Immature natural killer cell (primary cell): ENCODE results near the gene TRIM2. TPM values are rescaled to one million over a fixed set of nuclear protein-coding genes. Genes with fewer than 3 reads are reported as not detected.

Experiments
- DNase-seq, 3 donors: peaks; one replicate each; pipeline ENCODE4 v3.0.0; 2022; ENCODE audit warnings: mixed read lengths in 1 of 3
- H3K27ac Mint-ChIP-seq, 6 donors: one replicate each; pipeline ENCODE4 v1.8.0; 2020; ENCODE audit warnings: mixed read lengths in 6 of 6, mild to moderate bottlenecking in 5 of 6, inconsistent platforms in 4 of 6, moderate library complexity in 3 of 6
- H3K27me3 Mint-ChIP-seq, 3 donors: one replicate each; pipeline ENCODE4 v1.8.0; 2020 to 2021; ENCODE audit warnings: low read depth in 3 of 3, mild to moderate bottlenecking in 3 of 3, mixed read lengths in 3 of 3, moderate library complexity in 3 of 3, inconsistent platforms in 1 of 3
- H3K36me3 Mint-ChIP-seq, 3 donors: one replicate each; pipeline ENCODE4 v1.8.0; 2020; ENCODE audit warnings: mixed read lengths in 3 of 3, inconsistent platforms in 2 of 3, mild to moderate bottlenecking in 2 of 3
- H3K4me1 Mint-ChIP-seq, 2 donors: one replicate each; pipeline ENCODE4 v1.8.0; 2020; ENCODE audit warnings: inconsistent platforms in 2 of 2, mild to moderate bottlenecking in 2 of 2, mixed read lengths in 2 of 2, moderate library complexity in 1 of 2
- H3K4me3 Mint-ChIP-seq, 5 donors: one replicate each; pipeline ENCODE4 v1.8.0; 2020; ENCODE audit warnings: mild to moderate bottlenecking in 5 of 5, mixed read lengths in 5 of 5, inconsistent platforms in 3 of 5, moderate library complexity in 3 of 5
- H3K9me3 Mint-ChIP-seq, 6 donors: one replicate each; pipeline ENCODE4 v1.8.0; 2020; ENCODE audit warnings: mild to moderate bottlenecking in 6 of 6, mixed read lengths in 6 of 6, inconsistent platforms in 4 of 6, moderate library complexity in 3 of 6
- polyA plus RNA-seq, 3 donors: library from polyadenylated mRNA; unstranded; fragments of 300-500 nt; fragmentation: Illumina TruSeq; gene quantifications; one replicate each; pipeline ENCODE4 v1.2.3, GENCODE V29; 2021

The TRIM2 gene
- polyA plus RNA-seq, 3 donors from 2014 or later: 0.51 TPM; not detected in 2

DNA sequence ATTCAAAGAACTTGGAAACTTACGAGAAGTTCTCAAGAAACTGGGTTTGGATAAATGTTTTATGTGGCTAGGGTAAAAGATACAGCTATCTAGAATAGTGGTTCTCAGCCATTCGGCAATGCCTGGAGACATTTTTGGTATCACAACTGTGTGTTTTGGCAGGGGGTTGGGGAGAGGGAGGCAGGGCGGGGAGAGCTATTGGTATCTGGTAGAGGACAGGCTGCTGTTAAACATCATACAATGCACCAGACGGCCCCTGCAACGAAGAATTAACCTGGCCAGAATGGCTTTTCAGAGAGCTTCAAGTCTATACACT is 89.5 kb downstream of the TRIM2 start:
- Mint-ChIP-seq H3K4me1 (no peaks in the 10 kb centered on the region), H3K4me3 (no peak overlapping the region), H3K27ac (no peak overlapping the region), H3K36me3 (no peaks in the 10 kb centered on the region), H3K9me3 (no peaks in the 10 kb centered on the region), H3K27me3 (peaks cover 0 to 3% (median 3%) of the 10 kb centered on the region in 3 donors)
- no peak for DNase-seq

DNA sequence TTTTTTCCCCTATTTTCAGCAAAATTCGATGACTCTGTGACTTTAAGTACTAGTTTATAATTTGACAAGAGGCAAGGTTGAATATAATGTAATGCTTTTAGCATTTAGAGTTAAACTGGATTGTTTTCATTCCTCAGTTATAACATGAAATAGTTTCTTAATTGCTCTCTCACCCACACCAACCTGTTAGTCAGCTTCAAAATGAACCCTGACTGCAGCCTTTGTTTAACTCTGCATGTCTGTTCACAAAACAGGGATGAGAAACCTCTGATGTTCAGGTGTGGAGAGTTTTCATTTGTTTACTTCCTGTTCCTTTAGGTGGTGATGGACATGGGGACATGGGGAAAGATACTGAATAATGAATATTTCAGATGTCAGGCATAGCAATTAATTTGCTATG is 90.4 kb downstream of the TRIM2 start:
- Mint-ChIP-seq H3K27ac (no peak overlapping the region), H3K4me3 (no peak overlapping the region), H3K9me3 (no peaks in the 10 kb centered on the region), H3K36me3 (no peaks in the 10 kb centered on the region), H3K27me3 (peaks cover 0 to 3% (median 3%) of the 10 kb centered on the region in 3 donors), H3K4me1 (no peaks in the 10 kb centered on the region)
- DNase-seq: no peak

- no peak overlapping the region for H3K27ac Mint-ChIP-seq
- no peak overlapping the region for H3K4me3 Mint-ChIP-seq
Observed at GRCh38 chr4:153295131-153295755, 91.0 kb downstream of the TRIM2 start.

DNA sequence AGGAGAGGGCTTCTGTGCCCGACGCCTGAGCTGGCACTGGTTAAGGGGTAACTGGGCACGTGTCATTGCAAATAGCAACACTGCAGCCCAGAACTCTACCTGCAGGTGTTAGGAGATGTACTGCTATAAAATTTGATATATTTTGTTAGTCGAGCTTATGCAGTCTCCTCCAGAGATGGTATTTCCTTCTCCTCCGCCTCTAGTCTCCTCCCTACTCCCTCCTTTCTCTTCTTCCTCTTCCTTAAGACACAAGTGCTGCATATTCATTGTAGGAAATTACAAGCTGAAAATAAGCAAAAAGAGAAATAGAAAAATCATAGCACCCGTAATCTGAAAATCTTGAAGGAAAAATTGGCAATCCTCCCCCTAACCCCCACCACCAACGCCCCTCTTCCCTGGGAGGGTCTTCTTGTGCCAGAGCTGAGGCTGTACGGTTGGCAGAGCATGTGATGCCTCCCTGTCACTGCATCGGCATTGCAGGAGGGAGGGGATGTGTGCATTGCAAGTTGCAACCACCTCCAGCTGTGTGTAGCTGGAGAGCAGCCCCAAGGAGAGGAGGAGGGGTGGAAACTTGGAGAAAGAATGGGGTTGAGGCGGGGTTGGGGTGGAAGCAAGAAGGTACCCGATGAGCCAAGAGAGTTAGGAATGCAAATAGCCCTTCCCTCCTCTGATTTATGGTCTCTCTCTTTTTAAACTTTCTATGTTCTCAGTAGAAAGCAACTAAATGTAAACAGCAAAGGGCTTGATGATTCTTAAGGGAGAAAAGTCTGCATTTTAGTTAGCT is 92.0 kb downstream of the TRIM2 start:
- H3K9me3 Mint-ChIP-seq: no peaks in the 10 kb centered on the region
- DNase-seq: no peak
- H3K4me3 Mint-ChIP-seq: no peak overlapping the region
- peaks cover 0 to 5% (median 3%) of the 10 kb centered on the region in 3 donors for H3K27me3 Mint-ChIP-seq
- no peak overlapping the region for H3K27ac Mint-ChIP-seq
- no peaks in the 10 kb centered on the region for H3K4me1 Mint-ChIP-seq
- H3K36me3 Mint-ChIP-seq: no peaks in the 10 kb centered on the region

More at GRCh38 chr4:153295131-153295755, 91.0 kb downstream of the TRIM2 start:
- no peak for DNase-seq
- no peaks in the 10 kb centered on the region for H3K9me3 Mint-ChIP-seq
- H3K36me3 Mint-ChIP-seq: no peaks in the 10 kb centered on the region
- peaks cover 0 to 4% (median 3%) of the 10 kb centered on the region in 3 donors for H3K27me3 Mint-ChIP-seq
- H3K4me1 Mint-ChIP-seq: no peaks in the 10 kb centered on the region

DNA sequence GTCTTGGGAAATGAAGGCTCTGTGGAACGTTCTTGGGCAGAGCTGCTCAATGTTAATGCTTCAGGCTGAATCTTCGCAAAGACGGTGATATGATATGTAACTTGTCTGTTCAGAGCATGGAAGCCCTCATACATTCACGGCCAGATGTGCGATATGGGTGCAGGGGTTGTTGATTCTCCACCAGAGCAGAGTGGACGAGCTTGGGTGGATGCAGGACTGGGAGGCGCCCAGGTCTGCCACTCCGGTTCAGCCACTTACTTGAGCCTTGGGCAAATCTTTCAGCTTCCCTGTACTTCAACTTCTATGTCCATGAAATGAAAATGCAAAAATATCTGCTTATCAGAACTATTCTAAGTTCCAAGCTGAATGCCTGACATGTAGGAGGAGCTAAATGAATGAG is 92.9 kb downstream of the TRIM2 start:
- Mint-ChIP-seq H3K27ac (no peak overlapping the region), H3K4me1 (no peaks in the 10 kb centered on the region), H3K27me3 (peaks cover 0 to 5% (median 3%) of the 10 kb centered on the region in 3 donors), H3K4me3 (no peak overlapping the region), H3K9me3 (no peaks in the 10 kb centered on the region), H3K36me3 (peaks cover 0 to 2% (median 0%) of the 10 kb centered on the region in 3 donors)
- DNase-seq: no peak

GRCh38 chr4:153310793-153311192 is 106.5 kb downstream of the TRIM2 start:
- H3K36me3 Mint-ChIP-seq: no peaks in the 10 kb centered on the region
- H3K4me3 Mint-ChIP-seq: no peak overlapping the region
- H3K27me3 Mint-ChIP-seq: peaks cover 0 to 3% (median 2%) of the 10 kb centered on the region in 3 donors
- H3K9me3 Mint-ChIP-seq: no peaks in the 10 kb centered on the region
- no peak overlapping the region for H3K27ac Mint-ChIP-seq
- DNase-seq: no peak
- no peaks in the 10 kb centered on the region for H3K4me1 Mint-ChIP-seq

DNA sequence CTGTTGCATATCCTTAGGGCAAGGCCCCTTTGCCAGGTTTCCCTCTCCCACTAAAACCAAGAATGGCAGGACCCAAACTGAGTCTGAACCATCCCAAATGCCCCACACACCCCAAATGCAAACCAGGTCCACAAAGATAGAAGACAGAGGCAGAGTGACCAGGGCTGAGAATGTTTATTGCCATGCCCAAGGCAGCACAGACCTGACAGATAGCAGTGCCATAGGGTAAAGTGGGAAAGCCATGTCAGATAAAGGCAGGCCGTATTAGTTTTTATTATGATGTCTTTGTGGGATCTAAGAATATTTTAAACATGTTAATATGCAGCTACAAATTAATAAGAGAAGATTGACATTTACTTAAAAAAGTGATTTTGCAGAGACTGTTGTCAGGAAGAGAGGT is 110.7 kb downstream of the TRIM2 start:
- H3K27ac Mint-ChIP-seq: no peak overlapping the region
- H3K36me3 Mint-ChIP-seq: no peaks in the 10 kb centered on the region
- H3K27me3 Mint-ChIP-seq: peaks cover 0 to 2% (median 0%) of the 10 kb centered on the region in 3 donors
- no peak for DNase-seq
- H3K4me1 Mint-ChIP-seq: no peaks in the 10 kb centered on the region
- no peaks in the 10 kb centered on the region for H3K9me3 Mint-ChIP-seq
- no peak overlapping the region for H3K4me3 Mint-ChIP-seq

DNA sequence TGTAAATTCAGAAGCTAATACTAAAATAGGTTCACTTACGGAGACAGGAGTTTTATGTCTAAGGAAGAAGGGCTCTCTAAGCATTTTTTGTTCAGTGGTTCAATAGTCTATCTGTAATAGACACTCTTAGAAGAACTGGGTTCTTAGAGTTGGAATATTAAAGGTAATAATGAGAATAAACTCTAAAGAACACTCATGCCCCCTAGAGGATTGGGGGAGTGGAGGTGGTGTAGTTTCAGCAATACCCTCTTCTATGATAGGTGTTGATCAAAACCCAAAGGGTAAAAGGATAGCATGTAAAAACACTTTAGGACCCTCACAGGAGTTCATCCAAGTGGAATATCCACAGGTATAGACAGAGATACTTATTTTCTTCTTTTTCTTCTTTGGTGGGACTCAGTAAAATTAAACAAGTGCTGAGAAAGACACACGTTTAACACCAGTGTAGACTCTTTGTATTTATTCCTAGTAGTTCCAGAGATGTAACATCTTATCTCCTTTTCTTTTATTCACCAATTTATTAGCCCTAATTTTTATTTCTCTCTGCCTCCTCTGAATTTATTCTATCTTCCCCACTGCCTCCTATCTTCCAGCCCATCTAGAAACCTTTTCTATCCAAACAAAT is 114.6 kb downstream of the TRIM2 start:
- H3K4me1 Mint-ChIP-seq: no peaks in the 10 kb centered on the region
- peaks cover 0 to 7% (median 0%) of the 10 kb centered on the region in 3 donors for H3K27me3 Mint-ChIP-seq
- H3K4me3 Mint-ChIP-seq: no peak overlapping the region
- no peak for DNase-seq
- H3K36me3 Mint-ChIP-seq: no peaks in the 10 kb centered on the region
- H3K27ac Mint-ChIP-seq: no peak overlapping the region
- no peaks in the 10 kb centered on the region for H3K9me3 Mint-ChIP-seq

DNA sequence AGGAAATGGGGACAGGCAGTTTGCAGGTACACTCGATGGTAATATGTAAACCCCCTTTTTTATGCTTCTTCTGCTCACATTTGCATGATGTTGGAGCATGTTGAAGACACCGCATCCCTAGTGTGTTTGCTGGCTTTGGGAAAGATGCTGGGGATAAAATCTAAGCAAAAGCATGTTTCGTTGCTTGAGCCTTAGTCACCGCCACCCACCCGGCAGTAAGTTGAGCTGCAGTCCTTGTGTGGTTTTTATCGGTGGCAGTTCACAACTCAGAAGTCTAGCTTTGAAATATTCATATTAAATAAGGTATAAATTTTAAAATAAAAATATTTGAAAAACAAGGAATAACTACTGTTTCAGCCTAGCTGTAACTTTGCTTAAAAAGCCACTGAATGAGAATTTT is 118.5 kb downstream of the TRIM2 start:
- Mint-ChIP-seq H3K27me3 (peaks cover 0 to 14% (median 2%) of the 10 kb centered on the region in 3 donors), H3K27ac (no peak overlapping the region), H3K36me3 (no peaks in the 10 kb centered on the region), H3K9me3 (no peaks in the 10 kb centered on the region), H3K4me3 (no peak overlapping the region), H3K4me1 (peaks cover 0 to 2% of the 10 kb centered on the region in 2 donors)
- no peak for DNase-seq

DNA sequence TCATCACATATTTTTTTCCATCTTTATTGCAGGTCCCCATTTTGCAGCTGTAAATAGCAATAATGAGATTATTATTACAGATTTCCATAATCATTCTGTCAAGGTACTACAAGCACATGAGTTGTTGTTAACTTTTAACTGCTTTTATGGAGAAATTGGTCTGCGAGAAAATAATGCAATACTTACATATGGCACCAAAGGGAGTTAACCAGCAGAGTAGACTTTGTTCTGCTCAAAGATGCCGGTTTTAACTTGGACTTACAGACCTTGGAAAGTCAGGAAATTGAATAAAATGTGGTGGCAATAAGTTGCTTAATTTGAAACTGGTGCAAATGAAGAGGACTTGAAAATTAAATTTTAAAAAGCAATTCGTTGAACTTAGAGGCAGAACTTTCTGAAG is 119.8 kb downstream of the TRIM2 start:
- Mint-ChIP-seq H3K4me3 (no peak overlapping the region), H3K27me3 (peaks cover 0 to 15% (median 2%) of the 10 kb centered on the region in 3 donors), H3K4me1 (peaks cover 0 to 2% of the 10 kb centered on the region in 2 donors), H3K9me3 (no peaks in the 10 kb centered on the region), H3K36me3 (no peaks in the 10 kb centered on the region), H3K27ac (no peak overlapping the region)
- no peak for DNase-seq

GRCh38 chr4:153325558-153325957 is 121.3 kb downstream of the TRIM2 start:
- peaks cover 0 to 13% (median 2%) of the 10 kb centered on the region in 3 donors for H3K27me3 Mint-ChIP-seq
- no peak overlapping the region for H3K27ac Mint-ChIP-seq
- H3K4me1 Mint-ChIP-seq: peaks cover 0 to 2% of the 10 kb centered on the region in 2 donors
- H3K36me3 Mint-ChIP-seq: peaks cover 0 to 3% (median 0%) of the 10 kb centered on the region in 3 donors
- no peaks in the 10 kb centered on the region for H3K9me3 Mint-ChIP-seq
- no peak overlapping the region for H3K4me3 Mint-ChIP-seq
- no peak for DNase-seq

DNA sequence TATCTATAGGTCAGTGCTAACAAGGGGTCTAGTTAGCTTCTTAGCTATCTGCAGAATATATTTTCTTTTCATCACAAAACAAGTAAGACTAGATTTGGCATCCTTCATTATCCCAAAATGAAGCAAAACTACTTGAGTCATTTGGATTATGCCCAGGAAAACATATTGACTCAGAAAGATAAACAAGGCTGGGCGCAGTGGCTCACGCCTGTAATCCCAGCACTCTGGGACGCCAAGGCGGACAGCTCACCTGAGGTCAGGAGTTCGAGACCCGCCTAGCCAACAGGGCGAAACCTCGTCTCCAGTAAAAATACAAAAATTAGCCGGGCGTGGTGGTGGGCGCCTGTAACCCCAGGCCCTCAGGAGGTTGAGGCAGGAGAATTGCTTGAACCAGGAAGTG is 122.3 kb downstream of the TRIM2 start:
- DNase-seq: no peak
- Mint-ChIP-seq H3K27ac (no peak overlapping the region), H3K4me3 (no peak overlapping the region), H3K4me1 (peaks cover 0 to 2% of the 10 kb centered on the region in 2 donors), H3K27me3 (peaks cover 0 to 8% (median 4%) of the 10 kb centered on the region in 3 donors), H3K9me3 (no peaks in the 10 kb centered on the region), H3K36me3 (peaks cover 0 to 3% (median 0%) of the 10 kb centered on the region in 3 donors)

- Mint-ChIP-seq H3K4me3 (no peak overlapping the region), H3K27me3 (peaks cover 0 to 8% (median 4%) of the 10 kb centered on the region in 3 donors), H3K36me3 (peaks cover 0 to 3% (median 0%) of the 10 kb centered on the region in 3 donors), H3K27ac (no peak overlapping the region), H3K9me3 (no peaks in the 10 kb centered on the region), H3K4me1 (peaks cover 0 to 2% of the 10 kb centered on the region in 2 donors)
- no peak for DNase-seq
Observed at GRCh38 chr4:153327247-153327646, 123.0 kb downstream of the TRIM2 start.

DNA sequence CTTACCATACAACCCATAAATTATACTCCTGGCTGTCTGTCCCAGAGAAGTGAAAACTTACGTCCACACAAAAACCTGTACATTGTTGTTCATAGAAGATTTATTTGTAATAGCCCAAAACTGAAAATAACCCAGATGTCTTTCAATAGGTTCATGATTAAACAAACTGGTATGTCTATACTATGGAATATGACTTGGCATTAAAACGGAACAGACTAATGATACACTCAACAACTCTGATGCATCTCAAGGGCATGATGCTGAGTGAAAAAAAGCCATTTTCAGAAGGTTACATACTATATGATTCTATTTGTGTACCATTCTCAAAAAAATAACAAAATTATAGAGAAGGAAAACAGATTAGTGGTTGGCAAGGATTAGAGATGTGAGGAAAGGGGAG is 128.7 kb downstream of the TRIM2 start:
- Mint-ChIP-seq H3K27me3 (peaks cover 0 to 2% (median 2%) of the 10 kb centered on the region in 3 donors), H3K27ac (no peak overlapping the region), H3K4me1 (no peaks in the 10 kb centered on the region), H3K36me3 (peaks cover 0 to 3% (median 0%) of the 10 kb centered on the region in 3 donors), H3K9me3 (no peaks in the 10 kb centered on the region), H3K4me3 (no peak overlapping the region)
- DNase-seq: no peak
